Neural progenitor cell (in vitro differentiated cells): Measurements from ENCODE around the gene KPNA4. TPM values are rescaled to one million over a fixed set of nuclear protein-coding genes. Genes with fewer than 3 reads are reported as not detected.

Experiments used
- DNase-seq: peaks from one replicate; pipeline ENCODE4 v3.0.0-alpha.2; 2016; ENCODE audit warnings: low spot score
- H2AFZ ChIP-seq: fragments of 200-600 bp; sonication (generic); replicated peaks from 2 replicates; pipeline ENCODE4 v1.6.1; 2016; ENCODE audit warnings: antibody characterized with exemption
- H3F3A ChIP-seq: fragments of 200-600 bp; sonication (generic); 2 replicates; pipeline ENCODE4 v1.6.1; 2016; ENCODE audit warnings: antibody characterized with exemption, low read depth
- H3K27ac ChIP-seq: fragments of 200-600 bp; sonication (generic); 2 replicates; pipeline ENCODE4 v1.5.1; 2016; ENCODE audit warnings: mild to moderate bottlenecking
- H3K27me3 ChIP-seq: fragments of 200-600 bp; sonication (generic); 2 replicates; pipeline ENCODE4 v1.6.1; 2016; ENCODE audit warnings: mild to moderate bottlenecking, moderate library complexity
- H3K36me3 ChIP-seq: fragments of 200-600 bp; sonication (generic); 2 replicates; pipeline ENCODE4 v1.5.1; 2016
- H3K4me1 ChIP-seq: fragments of 200-600 bp; sonication (generic); 2 replicates; pipeline ENCODE4 v1.6.1; 2016; ENCODE audit warnings: mixed run types
- H3K4me2 ChIP-seq: fragments of 200-600 bp; sonication (generic); 2 replicates; pipeline ENCODE4 v1.6.1; 2016
- H3K4me3 ChIP-seq: fragments of 200-600 bp; sonication (generic); 2 replicates; pipeline ENCODE4 v1.5.1; 2016
- H3K79me2 ChIP-seq: fragments of 200-600 bp; sonication (generic); 2 replicates; pipeline ENCODE4 v1.6.1; 2016; ENCODE audit warnings: low read depth
- H3K9ac ChIP-seq: fragments of 200-600 bp; sonication (generic); 2 replicates; pipeline ENCODE4 v1.6.1; 2016
- H3K9me3 ChIP-seq: fragments of 200-600 bp; sonication (generic); 2 replicates; pipeline ENCODE4 v1.5.1; 2016; ENCODE audit warnings: low read depth
- H4K20me1 ChIP-seq: fragments of 200-600 bp; sonication (generic); 2 replicates; pipeline ENCODE4 v1.6.1; 2016; ENCODE audit warnings: low read depth
- H3K27ac Mint-ChIP-seq: 3 replicates; pipeline ENCODE4 v1.8.0; 2021; ENCODE audit warnings: mixed read lengths
- H3K27me3 Mint-ChIP-seq: 2 replicates; pipeline ENCODE4 v1.8.0; 2022; ENCODE audit warnings: low read depth, mild to moderate bottlenecking, inconsistent platforms, moderate library complexity, mixed read lengths; ENCODE audit not compliant: insufficient read depth
- H3K36me3 Mint-ChIP-seq: 3 replicates; pipeline ENCODE4 v1.8.0; 2021; ENCODE audit warnings: mixed read lengths
- H3K4me1 Mint-ChIP-seq: 3 replicates; pipeline ENCODE4 v1.8.0; 2021; ENCODE audit warnings: mixed read lengths
- H3K4me3 Mint-ChIP-seq: 3 replicates; pipeline ENCODE4 v1.8.0; 2021; ENCODE audit warnings: mild to moderate bottlenecking, moderate library complexity, mixed read lengths
- H3K9me3 Mint-ChIP-seq: 3 replicates; pipeline ENCODE4 v1.8.0; 2020; ENCODE audit warnings: mixed read lengths
- CTCF ChIP-seq: fragments of 200-600 bp; sonication (generic); IDR thresholded peaks from 2 replicates; pipeline ENCODE4 v1.5.1; 2017; ENCODE audit warnings: antibody characterized with exemption, mild to moderate bottlenecking
- EZH2 ChIP-seq: fragments of 200-600 bp; sonication (generic); IDR thresholded peaks from 2 replicates; pipeline ENCODE4 v1.6.1; 2017; ENCODE audit warnings: antibody characterized with exemption, mild to moderate bottlenecking, moderate library complexity
- EZH2phosphoT487 ChIP-seq: fragments of 200-600 bp; sonication (generic); IDR thresholded peaks from 2 replicates; pipeline ENCODE4 v1.6.1; 2017; ENCODE audit warnings: antibody characterized with exemption
- total RNA-seq: library from RNA; depleted of rRNA; stranded (reverse); fragments of >200 nt; gene quantifications from 2 replicates; pipeline ENCODE4 v1.2.3, GENCODE V29; 2015; ENCODE audit warnings: low replicate concordance

KPNA4 gene
- total RNA-seq, 1 donor from 2014 or later: 56.6 TPM

DNA sequence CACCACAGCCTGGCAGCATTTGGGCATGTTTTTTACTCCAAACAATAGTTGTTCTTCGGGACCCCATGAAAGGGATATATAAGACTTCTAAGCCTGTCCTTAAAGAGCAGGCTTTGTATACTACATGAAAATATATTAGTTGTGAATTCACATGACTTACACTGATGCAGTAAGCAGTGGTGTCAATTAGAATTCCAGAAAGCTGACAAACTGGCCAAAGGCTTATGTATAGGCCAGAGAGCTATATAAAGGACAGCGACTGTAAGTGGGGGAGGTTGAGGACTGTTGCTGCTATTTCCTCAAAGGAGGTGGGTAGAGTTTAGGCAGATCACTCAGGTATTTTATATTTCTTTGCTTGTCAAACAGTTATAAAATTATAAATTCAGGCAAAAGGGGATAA, 24.8 kb downstream of the KPNA4 start:
- Histone ChIP-seq H3F3A (peaks cover 4% of the 10 kb centered on the region), H3K79me2 (peaks cover 98% of the 10 kb centered on the region), H3K9me3 (no peaks in the 10 kb centered on the region), H3K36me3 (peaks cover under 1% of the 10 kb centered on the region), H3K4me3 (no peak overlapping the region), H3K27me3 (no peaks in the 10 kb centered on the region), H2AFZ (no peak overlapping the region), H3K9ac (no peak overlapping the region), H3K4me2 (no peak overlapping the region), H3K27ac (no peak overlapping the region), H3K4me1 (peaks cover 3% of the 10 kb centered on the region), H4K20me1 (peaks cover 61% of the 10 kb centered on the region)
- TF ChIP-seq EZH2phosphoT487 (no peak), CTCF (no peak), EZH2 (no peak)
- Mint-ChIP-seq H3K4me3 (no peak overlapping the region), H3K27ac (no peak overlapping the region), H3K4me1 (no peaks in the 10 kb centered on the region), H3K9me3 (peaks cover 14% of the 10 kb centered on the region), H3K36me3 (peaks cover 32% of the 10 kb centered on the region), H3K27me3 (no peaks in the 10 kb centered on the region)
- DNase-seq: no peak

- H3K4me2 ChIP-seq: no peak overlapping the region
- no peak overlapping the region for H2AFZ ChIP-seq
- Mint-ChIP-seq H3K27ac (no peak overlapping the region), H3K27me3 (no peaks in the 10 kb centered on the region), H3K9me3 (peaks cover 4% of the 10 kb centered on the region), H3K4me3 (no peak overlapping the region), H3K36me3 (peaks cover 19% of the 10 kb centered on the region), H3K4me1 (no peaks in the 10 kb centered on the region)
- TF ChIP-seq CTCF (no peak), EZH2 (no peak), EZH2phosphoT487 (no peak)
- H3K27ac ChIP-seq: no peak overlapping the region
- H3K9me3 ChIP-seq: no peaks in the 10 kb centered on the region
- DNase-seq: no peak
- peaks cover 4% of the 10 kb centered on the region for H3F3A ChIP-seq
- peaks cover 9% of the 10 kb centered on the region for H3K36me3 ChIP-seq
- no peaks in the 10 kb centered on the region for H3K27me3 ChIP-seq
- peaks cover 51% of the 10 kb centered on the region for H4K20me1 ChIP-seq
- H3K4me3 ChIP-seq: no peak overlapping the region
- peaks cover 89% of the 10 kb centered on the region for H3K79me2 ChIP-seq
- peaks cover 3% of the 10 kb centered on the region for H3K4me1 ChIP-seq
- no peak overlapping the region for H3K9ac ChIP-seq
These were observed 26.5 kb downstream of the KPNA4 start for GRCh38 chr3:160538895-160539294.

- no peak overlapping the region for H3K27ac Mint-ChIP-seq
- no peak for DNase-seq
- peaks cover 78% of the 10 kb centered on the region for H3K79me2 ChIP-seq
- no peak overlapping the region for H2AFZ ChIP-seq
- H3K36me3 Mint-ChIP-seq: peaks cover 13% of the 10 kb centered on the region
- peaks cover 45% of the 10 kb centered on the region for H4K20me1 ChIP-seq
- H3K27ac ChIP-seq: no peak overlapping the region
- H3K36me3 ChIP-seq: peaks cover 9% of the 10 kb centered on the region
- H3K9me3 ChIP-seq: no peaks in the 10 kb centered on the region
- TF ChIP-seq CTCF (no peak), EZH2 (no peak), EZH2phosphoT487 (no peak)
- H3F3A ChIP-seq: peaks cover 4% of the 10 kb centered on the region
- H3K27me3 ChIP-seq: no peaks in the 10 kb centered on the region
- H3K9ac ChIP-seq: no peak overlapping the region
- no peak overlapping the region for H3K4me2 ChIP-seq
- H3K4me1 Mint-ChIP-seq: no peaks in the 10 kb centered on the region
- peaks cover 4% of the 10 kb centered on the region for H3K9me3 Mint-ChIP-seq
- no peak overlapping the region for H3K4me3 Mint-ChIP-seq
- peaks cover 3% of the 10 kb centered on the region for H3K4me1 ChIP-seq
- no peaks in the 10 kb centered on the region for H3K27me3 Mint-ChIP-seq
- H3K4me3 ChIP-seq: no peak overlapping the region
These were observed 27.6 kb downstream of the KPNA4 start for GRCh38 chr3:160537729-160538128.
